Putamen (tissue), 1 donor: ENCODE measurements around the gene RPE65.
"Not testable (repeated sequence)": the region's sequence is repeated elsewhere in the genome, so short reads cannot be mapped to it uniquely, and the experiment has no call there.

Experiments
- DNase-seq: peaks from one replicate; pipeline ENCODE4 v3.0.0-alpha.2; 2016; ENCODE audit warnings: low spot score

The RPE65 gene

DNA sequence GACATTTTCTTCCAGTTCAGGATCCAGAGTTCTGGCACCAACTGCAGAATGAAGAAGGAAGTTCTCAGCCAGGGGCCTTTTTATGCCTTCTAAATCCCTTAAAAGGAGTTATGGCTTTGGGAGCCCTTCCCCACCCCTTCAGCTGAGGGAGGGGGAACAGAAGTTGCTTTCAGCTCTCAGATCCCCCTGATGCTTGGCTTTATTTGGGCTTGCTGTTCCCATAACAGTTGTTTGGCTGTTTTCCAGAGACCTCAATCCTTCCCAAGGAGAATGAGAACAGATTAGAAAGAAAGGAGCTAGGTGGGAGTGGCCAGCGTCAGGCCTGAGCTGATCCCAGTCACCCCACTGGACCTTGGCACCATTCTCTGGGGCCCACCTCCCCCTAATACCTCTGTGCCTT, at the start of gene RPE65:
Gene RPE65, minus strand, starts transcription at position 54 of the 400 bp plus-strand sequence. Its CDS starts 49 bp downstream, at position 5.
- DNase-seq: no peak

DNA sequence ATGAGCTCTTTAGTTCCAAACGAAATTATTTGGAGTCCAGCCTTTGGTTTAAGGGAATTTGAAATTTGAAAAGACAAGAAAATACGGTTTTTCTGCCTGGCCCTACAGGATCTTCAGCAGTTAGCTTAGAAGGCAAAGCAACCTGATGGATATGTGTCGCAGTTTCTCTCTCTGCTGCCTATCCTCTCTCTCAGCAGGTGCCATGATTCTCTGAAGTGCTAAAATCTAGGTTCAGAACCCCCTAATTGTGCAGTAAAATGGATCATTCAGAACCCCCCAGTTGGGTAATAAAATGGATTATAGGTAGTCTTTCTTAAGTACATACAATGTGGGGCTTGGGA, 47.6 kb upstream of the RPE65 start:
- peak; percentile 1 for DNase-seq

DNA sequence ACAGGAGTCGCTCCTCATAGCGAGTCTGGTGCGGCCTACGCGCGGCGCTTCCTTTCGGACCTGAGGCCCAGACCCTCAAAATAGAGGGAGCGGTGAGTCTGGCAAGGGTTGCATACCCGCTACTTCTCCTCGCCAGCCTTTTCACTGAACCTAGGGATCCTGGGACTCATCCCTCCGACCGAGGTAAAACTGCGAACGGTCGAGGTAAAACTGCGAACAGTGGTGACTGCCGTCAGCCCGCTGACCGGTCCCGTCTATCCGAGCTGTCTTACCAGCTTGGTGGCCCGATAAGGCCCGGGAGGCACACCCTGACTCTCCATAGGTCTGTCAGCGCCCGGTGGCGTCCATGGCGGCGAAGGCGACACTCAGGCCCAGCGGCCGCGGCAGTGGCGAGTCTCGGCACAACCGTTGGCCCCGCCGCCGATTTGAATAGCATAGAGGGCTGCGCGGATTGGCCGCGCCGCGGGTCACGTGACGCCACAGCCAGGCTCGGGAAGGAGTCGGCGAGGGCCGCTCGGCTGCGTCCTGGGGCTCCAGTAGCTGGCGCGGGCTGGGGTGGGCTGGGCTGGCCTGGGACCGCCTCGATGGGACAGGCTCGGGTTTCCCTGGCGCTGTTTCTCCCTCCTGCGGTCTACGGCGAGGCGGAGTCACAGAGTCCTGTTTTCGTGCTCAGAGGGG, 47.1 kb upstream of the RPE65 start, which contains the start of gene DEPDC1:
Gene DEPDC1, minus strand, starts transcription at position 403 of the 678 bp plus-strand sequence. Its CDS starts 83 bp downstream, at position 320.
- DNase-seq: peak; percentile 82

DNA sequence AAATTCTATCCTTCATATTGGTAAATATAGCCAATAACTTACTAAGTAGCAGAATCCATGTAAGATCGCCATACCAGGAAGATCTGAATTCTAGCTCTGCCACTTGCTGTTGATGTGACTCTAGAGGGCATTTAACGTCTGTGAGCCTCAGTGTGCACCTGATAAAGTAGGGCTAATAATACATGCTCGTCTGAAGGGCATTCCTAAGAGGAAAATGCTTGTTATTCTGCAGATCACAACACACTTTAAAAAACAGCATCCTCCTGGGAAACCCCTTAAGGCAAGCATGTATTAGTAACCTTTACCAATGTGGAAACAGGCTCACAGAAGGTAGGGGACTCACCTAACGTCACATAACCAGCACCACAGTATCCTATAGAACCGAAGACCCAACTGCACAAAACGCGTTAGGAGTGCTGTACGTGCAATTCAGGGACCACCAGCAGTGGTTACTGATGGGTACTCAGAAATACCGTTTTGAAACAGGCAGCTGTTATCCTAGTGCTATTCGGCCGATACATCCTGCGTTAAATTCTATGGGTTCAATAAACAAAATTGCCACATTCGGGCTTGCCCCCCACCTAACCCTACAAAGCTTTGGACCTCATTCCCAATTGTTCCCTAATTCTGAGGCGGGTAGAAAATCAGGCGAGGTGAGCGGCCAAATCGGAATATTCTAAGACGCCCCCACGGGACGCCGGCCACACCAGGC, 46.4 kb upstream of the RPE65 start:
- DNase-seq: no peak

DNA sequence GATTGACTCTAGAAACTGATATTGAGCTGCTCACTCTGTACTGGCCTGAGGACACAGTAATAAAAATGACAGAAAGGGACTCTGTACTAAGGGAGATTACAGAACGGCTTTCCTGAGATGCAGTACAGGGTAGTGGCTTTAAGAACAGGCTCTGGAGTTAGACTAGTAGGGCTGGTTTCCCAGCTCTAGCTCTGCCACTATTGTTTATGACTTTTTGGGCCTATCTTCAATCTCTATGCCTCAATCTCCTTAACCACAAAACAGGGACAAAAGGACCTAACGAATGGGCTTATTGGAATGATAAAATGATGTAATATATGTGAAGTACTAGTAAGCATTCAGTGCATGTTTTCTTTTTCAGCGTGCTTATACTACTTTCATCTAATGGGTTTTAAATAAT, 45.8 kb upstream of the RPE65 start:
- DNase-seq: no peak

DNA sequence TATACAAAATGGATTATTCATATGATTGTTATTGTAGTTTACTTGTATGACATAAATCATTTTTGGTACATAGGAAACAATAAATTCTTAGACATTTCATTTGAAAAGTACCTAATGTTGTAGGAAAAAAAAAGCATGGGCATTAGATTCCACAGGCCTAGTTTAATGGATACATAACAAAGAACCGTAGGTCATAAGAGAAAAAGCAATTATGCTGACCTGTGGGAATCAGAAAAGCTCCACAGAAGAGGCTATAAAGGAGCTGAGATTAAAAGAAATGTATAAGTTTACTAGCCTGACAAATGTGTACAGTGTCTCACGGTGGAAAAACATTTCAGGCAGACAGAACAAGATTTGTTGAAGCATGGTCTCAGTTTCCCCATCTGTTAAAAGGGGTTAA, 43.4 kb upstream of the RPE65 start:
- no peak for DNase-seq

DNA sequence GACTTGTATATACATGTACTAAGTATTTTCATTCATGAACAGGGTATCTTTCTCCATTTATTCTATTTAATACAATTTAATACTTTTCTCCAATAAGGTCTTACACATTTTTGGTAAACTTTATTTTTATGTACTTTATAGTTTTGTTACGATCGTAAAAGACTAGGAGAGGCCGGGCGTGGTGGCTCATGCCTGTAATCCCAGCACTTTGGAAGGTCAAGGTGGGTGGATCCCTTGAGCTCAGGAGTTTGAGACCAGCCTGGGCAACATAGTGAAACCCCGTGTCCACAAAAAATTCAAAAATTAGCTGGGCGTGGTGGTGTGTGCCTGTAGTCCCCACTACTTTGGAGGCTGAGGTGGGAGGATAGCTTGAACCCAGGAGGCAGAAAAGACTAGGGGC, 42.5 kb upstream of the RPE65 start:
- not testable (repeated sequence) for DNase-seq

DNA sequence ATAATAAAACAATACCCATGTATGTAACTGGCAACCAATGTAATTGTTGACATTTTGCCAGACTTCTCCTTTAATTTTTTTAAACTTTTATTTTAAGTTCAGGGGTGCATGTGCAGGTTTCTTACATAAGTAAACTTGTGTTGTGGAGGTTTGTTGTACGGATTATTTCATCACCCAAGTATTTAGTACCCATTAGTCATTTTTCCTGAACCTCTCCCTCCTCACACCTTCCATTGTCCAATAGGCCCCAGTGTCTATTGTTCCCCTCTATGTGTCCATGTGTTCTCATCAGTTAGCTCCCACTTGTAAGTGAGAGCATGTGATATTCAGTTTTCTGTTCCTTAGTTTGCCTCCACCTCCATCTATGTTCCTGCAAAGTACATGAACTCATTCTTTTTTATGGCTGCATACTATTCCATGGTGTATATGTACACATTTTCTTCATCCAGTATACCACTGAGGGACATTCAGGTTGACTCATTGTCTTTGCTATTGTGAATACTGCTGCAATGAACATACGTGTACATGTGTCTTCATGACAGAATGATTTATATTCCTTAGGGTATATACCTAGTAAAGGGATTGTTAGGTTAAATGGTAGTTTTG, 40.4 kb upstream of the RPE65 start:
- DNase-seq: no peak

DNA sequence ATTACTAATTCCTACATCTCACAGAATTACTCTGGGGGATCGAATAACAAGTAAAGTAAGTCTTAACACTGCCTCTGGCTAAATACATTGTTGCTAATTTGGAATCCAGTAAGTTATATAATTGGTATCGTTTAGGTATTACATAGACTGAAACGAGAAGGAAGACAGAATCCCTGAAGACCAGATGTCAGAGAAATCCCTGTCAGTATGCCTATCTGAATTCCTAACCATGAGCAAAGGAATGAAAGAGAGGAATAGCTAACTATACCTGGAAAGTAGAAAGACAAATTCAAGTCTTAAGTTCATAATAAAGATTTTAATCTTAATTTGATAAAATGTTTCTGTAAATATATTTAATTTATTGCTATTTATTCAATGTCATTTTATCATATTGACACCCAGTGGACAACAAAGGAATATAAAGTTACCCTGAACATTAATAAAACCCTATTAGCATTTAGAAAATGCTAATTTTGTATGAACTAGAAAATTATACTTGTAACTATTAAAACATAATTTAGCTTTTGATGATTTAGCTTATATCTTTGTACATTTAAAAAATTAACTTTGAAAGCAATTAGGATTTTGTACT, 35.8 kb upstream of the RPE65 start:
- no peak for DNase-seq

DNA sequence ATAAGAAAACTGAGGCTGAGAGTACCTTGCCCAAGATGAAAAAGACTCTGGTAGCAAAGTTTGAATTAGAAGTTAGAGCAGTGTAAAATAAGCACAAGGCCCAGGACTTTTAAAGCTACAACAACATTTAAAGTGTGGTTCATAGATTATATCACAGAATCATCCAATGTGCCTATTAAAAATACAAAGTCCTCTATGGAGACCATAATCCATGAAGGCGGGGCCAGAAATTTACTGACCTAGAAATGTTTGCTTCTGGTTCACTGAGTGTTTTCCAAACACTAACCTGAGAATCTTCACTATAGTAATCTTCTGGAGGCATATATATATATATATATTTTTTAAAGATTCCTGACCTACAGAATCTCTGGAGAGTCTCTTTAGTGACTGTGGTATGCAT, 34.9 kb upstream of the RPE65 start:
- DNase-seq: no peak

DNA sequence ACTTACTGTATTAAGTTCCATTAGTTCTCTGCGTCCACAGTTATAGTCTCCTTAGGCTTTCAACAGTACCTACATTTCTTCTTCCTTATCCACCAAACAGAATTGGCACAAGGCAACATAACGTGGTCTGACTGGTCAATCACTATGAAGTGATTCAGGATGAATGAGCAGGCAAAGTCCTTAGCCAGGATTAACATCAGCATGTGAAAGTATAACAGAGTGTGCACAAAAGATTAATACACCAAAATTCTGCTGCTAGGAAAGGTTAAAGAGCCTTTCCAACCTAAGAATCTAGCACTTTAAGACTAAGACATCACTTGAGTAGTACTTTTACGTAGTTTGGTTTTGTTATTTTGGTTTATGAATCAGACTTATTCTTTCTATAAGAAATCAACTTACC, 31.3 kb upstream of the RPE65 start:
- DNase-seq: no peak

DNA sequence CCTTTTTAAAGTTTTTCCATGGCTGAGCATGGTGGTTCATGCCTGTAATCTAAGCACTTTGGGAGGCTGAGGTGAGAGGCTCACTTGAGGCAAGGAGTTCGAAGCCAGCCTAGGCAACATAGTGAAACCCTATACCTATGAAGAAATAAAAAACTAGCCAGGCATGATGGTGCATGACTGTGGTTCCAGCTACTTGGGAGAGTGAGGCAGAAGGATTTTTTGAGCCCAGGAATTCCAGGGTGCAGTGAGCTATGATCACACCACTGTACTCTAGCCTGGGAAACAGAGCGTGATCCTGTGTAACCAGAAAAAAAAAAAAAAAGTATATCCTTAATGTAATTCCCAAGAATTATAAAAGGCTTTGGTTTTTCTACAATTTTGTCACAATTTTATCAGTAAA, 29.7 kb upstream of the RPE65 start:
- no peak for DNase-seq

DNA sequence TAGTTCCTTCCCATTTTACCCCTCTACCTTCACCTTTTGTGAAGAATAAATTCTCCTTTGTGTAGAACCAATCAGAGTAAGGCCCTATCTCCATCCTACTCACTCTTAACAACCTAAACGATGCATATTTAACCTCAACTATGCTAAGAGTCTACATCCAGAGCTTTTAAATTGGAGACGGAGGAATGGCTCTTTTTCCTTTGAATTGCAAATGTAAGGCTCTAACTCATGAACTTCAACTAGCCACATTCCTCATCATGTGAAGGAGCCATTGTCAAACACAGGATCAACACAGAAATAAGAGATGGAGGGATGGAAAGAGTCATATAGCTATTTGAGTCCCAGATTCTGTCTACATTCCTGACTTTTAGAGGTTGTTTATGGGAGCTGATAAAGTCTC, 28.9 kb upstream of the RPE65 start:
- no peak for DNase-seq

DNA sequence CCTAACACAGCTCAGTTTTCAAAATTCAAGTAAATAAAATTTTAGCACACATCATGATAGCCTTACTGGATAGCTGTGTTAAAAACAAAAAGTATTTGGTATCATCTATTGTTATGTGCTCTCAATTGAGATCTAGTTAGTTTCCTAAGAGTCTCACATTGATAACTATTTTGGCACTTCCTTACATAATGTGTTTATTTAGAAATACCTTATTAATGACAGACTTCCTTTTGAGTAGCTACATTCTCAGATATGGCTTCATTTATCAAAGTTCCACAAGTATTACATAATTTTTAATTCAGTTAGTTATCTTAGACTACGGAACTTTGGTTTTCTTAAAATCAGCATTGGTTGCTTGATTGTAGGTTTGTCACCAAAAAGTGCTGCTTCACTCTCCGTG, 26.9 kb upstream of the RPE65 start:
- DNase-seq: not testable (repeated sequence)

DNA sequence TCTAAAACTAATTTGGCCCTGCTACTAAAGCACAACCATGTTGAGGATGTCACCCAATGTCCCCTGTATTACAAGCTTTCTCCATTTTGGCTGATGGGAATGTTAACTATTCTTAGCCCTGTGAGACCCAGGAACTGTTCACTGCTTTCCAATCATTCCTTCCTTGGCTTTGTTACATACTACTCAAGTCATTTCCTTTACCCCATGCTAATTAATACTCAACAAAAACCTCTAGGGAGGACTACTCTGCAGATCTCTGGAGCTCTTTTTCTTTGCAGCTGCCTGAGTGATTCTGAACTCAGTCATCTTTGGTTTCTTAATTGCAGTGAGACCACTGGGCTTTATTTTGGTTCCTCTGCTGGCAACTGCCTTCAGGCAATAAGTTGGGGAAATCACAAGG, 23.3 kb upstream of the RPE65 start:
- DNase-seq: no peak

DNA sequence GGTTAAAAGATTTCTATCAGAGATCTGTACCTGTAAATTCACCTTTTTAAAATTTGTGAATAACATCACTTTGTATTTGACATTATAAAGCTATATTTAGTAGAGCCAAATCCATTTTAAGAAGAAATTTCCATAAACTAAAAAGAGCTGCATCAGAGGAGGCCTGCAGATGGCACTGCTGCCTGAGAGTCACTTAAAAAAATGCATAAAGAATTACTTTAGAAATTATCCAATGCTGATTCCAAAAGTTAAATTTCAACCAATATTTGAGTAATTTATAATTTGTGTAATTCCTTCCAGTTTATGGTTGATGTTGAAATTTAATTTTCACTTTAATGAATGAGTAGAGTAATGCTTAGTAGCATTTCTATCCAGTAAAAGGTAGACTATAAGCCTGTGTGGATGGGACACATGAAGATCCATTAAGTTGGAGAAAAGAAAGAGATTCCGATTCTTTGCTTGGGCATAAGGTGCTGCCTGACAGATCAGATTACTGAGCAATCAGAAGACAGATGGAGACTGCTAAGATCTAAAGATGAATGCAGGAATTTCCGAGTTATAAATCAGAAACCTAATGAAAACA, 20.7 kb upstream of the RPE65 start:
- DNase-seq: peak; percentile 40

DNA sequence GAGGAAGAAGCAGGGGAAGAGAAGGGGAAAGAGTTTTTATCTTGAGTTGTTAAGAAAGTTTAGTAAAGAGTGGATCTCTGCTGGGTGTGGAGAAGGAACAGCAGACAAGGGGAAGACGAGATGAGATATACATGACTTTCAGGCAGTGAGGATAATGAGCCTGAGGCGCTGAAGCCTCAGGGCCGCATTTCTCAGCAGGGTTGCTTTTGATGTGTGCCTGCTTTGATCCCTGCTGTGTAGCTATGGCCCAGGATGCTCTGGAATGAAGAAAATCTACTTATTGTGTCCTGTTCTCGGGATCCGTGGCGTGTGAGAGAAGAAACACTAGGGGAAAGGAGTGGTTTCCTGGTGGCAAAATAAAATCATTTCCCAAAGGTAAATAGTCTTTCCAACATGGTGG, 15.1 kb upstream of the RPE65 start:
- no peak for DNase-seq

DNA sequence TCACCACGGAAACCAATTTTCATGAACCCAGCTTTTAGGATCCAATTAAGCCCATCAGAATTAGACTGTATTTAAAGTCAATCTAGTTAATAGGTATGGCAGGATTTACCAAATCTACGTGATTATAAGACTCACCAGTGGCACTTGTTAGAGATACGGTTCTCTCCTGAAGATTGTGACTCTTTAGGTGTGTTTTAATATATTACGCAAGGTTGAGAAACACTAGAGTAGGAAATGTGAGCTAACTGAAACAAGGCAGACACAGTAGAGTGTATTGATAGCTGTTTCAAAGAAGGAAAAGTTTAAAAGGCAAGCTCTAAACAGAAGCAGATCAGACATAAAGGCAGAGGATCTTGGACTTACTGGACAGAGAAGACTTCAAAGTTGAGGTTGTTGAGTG, 11.2 kb upstream of the RPE65 start:
- DNase-seq: no peak

DNA sequence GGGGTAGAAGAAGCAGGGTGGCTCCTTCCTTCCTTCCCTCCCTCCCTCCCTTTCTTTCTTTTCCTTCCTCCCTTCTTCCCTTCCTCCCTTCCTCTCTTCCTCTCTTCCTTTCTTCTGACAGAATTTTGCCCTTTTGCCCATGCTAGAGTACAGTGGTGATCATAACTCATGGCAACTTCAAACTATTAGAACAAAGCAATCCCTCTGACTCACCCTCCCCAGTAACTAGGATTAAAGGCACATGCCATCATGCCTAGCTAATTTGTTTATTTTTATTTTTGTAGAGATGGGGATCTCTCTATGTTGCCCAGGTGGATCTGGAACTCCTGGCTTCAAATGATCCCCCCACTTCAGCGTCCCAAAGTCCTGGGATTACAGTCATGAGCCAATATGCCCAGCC, 10.0 kb upstream of the RPE65 start:
- no peak for DNase-seq

DNA sequence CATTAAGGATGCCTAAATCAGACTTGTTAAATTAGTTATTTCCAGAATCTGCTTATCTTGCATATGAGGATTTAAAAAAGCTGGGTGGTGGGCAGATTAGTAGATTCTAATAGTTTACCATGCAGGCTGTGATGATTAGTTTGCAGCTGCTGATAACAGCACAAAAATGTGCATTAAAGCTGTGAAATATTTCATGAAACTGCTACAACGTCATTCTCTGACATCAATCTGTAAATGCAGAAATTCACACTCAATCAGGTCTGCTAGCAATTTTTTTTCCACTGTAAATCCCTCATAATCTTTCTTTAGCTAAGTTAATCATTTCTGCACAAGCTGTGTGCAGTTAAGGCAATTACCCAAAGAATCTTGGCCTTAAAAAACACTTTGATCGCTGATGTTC, 9.3 kb upstream of the RPE65 start:
- no peak for DNase-seq

DNA sequence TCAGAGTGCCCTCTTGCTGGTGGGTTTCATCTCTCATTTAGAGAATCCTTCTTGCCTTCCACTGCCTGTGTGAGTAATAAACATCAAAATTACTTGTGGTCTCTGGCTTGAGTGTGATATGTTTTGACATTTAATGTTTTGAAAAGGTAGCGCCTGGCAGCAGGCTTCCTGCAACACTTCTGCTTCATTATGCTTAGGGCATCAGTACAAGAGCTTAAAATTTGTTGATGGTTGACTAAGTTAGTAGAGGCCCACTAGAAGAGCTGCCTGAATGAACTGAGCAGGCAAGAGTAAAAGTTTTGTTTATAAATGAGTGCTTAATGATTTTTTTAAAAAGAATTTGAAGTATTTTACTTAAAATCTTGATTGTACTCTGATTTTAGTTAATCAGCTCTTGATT, 6.4 kb upstream of the RPE65 start:
- DNase-seq: no peak

DNA sequence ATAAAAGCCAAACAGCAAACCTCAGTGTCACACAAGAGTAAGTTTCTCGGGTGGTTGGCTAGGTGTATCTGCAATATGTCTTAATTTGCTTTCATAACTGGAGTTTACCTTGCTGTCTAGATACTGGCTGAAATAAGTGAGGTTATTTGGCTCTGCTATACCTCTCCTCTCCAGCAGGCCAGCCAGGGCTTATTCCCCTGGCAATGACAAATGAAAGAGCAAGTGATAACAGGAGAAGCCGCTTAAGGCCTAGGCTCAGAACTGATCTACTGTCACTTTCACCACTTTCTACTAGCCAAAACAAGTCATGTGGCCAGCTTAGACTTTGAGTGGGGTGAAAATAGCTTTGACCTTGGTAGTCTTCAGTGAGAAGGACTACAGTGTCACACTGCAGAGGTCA, 4.8 kb upstream of the RPE65 start:
- DNase-seq: no peak
